Globus pallidus (tissue), 1 donor: ENCODE data around the gene FOXL3.

Experiments
- DNase-seq: peaks from one replicate; pipeline ENCODE4 v3.0.0-alpha.2; 2015; ENCODE audit warnings: low spot score

The FOXL3 gene

DNA sequence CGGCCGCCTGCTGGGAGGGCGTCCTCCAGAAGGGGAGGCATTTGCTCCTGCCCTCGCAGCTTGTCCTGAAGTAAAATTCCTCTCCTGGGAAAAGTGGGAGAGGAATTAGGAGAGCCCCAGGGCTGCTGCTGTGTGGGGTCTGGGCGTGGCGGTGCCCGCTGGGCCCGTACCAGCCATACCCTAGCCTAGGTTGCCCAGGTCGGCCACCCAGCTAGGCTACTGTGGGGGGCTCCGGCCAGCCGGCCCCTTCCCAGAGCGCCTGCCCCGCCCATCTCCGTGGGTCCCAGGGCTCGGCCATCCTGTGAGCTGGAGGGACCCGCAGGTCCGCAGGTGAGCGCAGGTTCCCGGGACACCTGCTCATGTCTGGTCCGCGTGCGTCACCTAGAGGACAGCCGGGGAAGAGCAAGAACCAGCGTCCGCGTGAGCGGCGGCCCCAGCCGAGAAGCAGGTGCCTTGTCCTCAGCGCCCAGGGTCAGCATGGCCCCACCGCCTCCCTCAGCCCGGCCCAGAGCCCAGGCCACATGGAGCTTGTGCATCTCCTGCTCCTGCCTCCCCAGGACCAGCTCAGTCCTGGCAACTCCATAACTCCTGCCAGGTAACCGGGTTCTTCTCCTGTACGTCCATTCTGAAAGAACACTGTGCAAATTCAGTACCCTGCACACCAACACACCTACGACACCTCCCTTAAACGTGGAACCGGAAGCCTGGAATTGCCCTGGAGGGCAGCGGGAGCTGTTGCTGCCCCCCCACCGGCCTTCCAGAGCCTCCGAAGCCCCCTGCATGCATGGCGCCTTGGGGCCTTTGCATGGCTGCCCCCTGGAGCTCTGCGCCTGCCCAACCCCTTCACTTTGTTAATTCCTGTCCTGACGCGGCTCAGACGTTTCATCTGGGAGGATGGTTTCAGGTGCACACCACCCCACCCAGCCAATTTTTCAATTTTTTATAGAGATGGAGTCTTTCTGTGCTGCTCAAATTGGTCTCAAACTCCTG lies 22.8 kb upstream of the FOXL3 start:
- DNase-seq = no peak

DNA sequence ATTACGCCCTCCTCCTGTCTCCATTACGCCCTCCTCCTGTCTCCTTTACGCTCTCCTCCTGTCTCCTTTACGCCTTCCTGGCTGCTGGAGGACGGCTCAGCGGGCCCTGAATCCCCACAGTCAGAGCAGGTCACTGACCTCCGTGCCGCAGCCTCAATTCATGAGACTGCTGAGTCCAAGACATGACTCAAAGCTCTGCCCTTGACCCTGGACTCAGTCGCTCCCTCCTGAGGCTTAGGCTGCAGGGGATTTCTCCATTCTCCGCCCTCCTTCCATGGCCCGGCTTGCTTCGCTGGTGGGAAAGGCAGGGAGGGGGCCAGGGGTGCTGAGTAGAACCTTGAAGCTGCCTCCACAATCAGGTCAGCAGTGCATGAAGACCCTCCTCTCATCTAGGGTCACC lies 21.0 kb upstream of the FOXL3 start:
- no peak for DNase-seq

DNA sequence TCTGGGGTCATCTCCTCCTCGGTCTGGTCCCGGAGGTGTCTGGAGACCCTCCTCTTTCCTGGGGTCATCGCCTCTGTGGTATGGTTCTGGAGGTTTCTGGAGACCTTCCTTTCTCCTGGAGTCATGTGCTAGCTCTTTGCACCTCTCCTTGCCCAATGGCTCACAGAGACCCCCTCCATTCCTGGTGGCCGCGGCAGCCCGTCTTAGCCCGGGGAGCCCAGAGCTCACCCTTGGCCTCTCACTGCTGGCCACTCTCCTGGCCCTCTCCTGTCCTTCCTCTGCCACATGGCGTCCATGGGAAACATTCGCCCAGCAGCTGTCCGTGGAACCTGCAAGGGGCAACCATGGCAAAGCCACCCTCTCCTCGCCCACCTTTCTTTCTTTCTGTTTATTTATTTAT lies 20.2 kb upstream of the FOXL3 start:
- DNase-seq = no peak

DNA sequence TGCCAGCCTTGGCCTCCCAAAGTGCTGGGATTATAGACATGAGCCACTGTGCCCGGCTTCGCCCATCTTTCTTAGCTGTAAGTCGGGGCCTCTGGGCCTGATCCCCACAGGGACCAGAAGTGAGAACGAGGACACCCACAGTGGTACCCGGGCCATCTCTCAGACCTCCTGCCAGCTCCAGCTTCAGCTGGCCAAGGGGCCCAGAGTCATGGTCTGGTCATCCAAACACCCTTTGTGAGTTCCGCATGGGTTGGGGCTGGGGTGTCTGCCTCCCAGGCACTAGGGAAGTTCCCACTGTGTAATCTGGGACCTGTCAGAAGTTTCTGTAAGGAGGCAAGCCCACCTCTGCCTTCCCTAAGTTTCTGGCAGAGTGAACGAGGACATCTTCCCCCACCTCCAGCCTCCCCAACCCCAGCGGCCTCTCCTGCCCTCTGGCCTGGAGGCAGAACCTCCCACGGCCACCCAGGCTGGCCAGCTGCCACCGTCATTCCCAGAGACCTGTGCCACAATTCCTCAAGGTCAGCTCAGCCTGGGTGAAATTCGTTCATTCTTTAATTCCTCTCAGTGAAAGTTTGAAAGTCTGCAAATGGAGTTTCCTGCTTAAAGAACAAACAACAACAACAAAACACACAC lies 19.5 kb upstream of the FOXL3 start:
- no peak for DNase-seq

DNA sequence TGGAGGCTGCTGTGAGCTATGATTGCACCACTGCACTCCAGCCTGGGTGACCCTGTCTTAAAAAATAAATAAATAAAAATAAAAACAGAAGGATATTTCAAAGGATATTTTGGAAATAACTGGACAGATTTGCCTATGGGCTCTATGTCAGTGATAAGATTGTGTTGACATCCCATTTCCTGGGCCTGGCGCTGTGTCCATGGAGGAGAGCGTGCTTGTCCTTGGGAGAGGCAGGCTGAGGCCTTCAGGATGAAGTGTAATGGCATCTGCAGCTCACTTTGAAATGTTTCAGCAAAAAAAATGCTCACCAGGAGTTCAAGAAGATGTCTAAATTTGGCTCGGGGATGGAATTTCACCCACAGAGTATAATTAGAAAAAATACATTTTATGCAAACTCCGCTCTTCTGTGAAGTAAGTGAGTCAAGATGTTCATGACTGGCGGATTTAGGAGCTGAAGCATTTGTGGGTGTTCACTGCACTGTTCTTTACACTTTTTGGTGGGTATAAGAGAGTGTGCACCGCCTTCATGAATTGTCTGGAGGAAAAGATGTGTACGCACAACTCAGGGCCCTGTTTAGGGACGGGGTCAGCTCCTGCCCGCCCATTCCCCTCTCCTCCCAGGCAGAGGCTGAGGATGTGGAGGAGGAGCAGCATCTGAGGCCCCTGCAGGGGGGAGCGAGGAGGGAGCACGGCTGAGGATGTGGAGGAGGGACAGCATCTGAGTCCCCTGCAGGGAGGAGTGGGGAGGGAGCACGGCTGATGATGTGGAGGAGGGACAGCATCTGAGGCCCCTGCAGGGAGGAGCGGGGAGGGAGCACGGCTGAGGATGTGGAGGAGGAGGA lies 18.5 kb upstream of the FOXL3 start:
- DNase-seq = no peak

DNA sequence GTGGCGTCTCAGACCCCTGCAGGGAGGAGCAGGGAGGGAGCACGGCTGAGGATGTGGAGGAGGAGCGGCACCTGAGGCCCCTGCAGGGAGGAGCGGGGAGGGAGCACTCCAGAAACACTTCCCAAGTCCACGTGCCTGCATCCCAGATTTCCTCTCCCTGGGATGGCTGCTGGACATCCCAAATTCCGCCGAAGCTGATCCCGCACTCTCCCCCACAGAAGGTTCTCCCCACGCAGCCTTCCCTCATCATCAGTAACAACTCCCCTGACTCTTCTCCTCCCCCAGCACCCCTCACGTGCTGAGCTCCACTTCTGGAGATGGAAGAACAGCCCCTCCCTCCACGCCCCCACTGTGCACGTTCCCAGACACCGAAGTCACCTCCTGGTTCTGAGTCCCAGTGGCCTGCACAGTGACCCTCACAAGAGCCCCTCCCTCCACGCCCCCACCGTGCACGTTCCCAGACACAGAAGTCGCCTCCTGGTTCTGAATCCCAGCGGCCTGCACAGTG lies 17.8 kb upstream of the FOXL3 start:
- no peak for DNase-seq

DNA sequence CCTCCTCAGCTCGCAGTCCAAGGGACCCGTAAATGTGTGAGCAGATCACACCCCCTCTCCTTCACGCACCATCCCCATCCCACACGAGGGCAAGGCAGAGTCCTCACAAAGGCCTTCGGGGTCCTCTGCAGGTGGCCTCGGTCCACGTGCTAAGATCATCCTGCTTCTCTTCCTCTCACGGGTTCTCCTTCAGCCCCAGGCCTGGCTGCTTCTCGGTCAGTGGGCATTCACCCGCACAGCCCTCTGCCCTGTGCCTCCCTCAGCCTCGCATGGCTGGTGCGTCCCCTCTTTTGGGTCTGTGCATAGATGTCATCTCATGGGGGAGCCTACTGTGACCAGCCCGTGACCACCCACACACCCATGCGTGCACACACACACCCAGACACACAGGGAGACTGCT lies 17.3 kb upstream of the FOXL3 start:
- DNase-seq = no peak

DNA sequence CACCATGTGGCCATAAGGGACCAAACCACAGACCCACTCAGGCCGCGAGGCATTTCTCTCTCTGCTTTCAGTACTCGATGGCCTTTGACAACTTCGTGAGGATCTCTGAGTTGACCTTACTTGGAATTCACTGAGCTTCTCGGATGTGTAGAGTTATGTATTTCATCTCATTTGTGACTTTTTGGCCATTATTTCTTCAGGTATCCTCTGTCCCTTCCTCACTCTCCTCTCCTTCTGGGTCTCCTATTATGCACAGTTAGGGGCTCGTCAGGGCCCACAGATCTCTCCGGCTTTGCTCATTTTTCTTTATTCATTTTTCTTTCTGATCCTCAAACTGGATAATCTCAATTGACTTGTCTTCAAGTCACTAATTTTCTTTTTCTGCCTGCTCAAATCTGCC lies 16.6 kb upstream of the FOXL3 start:
- DNase-seq = no peak

DNA sequence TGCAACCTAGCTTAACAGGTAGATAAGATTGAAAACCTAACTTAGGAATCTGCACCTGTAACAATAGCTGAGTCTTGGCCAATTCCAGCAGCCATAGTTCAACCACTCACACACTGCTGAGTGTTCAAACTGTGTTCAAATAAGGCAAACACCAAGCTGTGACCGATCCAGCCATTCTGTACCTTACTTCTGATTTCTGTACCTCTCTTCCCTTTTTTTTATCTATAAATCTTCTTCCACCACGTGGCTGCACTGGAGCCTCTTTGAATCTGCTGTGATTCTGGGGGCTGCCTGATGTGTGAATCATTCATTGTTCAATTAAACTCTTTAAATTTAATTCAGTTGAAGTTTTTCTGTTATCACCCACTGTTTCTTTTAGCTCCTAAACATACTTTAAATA lies 15.7 kb upstream of the FOXL3 start:
- DNase-seq = no peak

DNA sequence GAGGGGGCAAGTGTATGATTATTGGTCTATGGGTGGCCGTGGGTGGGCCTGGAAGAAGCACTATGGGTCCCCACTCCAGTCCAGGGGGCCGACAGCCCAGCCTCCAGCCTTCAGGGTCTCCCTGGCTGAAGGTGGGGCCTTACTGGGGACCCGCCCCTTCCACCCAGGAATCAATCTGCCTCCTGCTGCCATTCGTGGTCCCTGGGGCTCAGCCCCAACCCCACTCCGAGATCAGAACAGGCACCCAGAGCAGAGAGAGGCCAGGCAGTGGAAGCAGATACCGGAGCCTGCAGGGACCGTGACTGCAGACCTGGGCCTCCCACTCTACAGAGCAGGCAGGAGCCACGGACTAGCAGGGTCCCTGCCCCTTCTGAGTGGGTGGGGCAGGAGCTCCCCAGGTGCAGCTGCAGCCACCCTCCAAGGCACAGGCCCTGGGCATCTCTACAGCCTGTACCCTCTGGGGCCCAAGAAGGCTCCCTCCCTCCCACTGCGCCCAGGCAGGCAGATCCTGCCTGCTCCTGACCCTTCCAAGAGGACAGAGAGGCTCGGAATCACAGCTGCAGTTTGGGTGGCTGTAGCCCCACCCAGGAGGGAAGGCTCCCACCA lies 13.6 kb upstream of the FOXL3 start:
- no peak for DNase-seq

DNA sequence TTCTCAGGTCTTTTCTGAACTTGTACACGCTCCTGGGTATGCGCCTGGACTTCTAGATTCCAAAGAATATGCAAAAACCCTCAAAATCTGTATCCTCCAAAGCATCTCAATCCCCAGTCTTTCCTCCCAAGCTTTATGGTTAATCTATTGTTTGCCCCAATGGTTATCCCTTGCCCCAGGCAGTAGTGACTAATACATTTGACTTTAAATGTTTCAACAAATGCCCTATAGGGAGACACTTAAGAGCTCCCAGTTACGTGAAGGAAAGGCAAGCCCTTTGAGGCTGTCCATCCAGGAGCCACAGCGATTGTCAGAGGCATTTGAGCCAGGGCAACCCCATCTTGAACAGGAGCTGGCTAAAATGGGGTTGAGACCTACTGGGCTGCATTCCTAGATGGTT lies 12.7 kb upstream of the FOXL3 start:
- no peak for DNase-seq

DNA sequence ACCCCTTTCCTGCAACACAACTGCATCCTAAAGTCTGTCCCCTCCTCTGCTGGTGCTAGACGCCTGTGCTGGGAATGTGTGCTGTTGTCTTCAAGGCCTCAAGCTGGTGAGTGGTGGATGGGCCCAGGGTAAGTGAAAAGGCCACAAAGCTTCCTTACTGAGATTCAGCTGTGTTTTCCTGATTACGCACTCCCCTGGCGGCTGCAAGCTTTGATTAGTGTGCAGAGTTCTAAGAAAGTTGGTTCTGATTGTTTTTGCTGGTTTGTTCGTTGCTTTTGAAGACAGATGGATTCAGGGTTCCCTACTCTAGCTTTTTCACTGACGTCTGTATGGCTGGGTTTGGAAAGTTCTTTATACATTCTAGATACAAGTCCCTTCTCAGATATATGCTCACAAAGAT lies 11.9 kb upstream of the FOXL3 start:
- DNase-seq = no peak

DNA sequence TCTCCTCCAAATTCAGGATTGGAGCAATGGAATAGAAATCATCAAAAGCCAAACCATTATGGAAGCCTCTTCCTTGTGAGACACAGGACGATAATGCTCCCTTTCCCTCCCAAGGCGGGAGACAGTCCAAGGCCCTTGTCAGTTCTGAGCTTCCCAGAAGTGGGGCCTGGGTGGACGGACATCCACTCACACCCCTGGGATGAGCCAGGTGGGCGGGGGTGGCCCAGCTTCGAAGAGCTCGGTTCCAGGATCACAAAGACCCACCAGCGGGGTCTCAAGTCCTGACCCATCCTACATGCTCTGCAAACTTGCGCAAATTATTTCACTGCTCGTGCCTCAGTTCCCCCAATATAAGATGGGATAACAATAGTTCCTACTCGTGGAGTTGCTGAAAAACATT lies 10.1 kb upstream of the FOXL3 start:
- no peak for DNase-seq

DNA sequence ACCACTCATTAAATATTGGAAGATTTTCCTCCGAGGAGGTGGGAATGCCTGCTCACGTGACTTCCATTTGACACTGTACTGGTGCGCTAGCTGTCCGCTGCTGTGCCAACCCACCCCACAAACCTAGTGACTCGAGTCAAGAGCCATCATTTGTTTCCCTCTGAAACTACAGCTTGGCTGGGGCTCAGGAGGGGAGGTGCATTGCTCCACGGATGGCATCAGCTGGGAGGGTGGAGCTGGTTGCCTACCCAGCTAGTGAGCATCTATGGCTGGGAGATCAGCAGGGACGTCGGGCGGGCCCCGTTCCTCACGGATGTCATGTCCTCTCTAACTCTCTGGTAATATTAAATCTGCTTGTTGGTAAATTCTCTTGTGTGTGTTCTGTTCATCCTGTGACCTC lies 9.5 kb upstream of the FOXL3 start:
- no peak for DNase-seq

DNA sequence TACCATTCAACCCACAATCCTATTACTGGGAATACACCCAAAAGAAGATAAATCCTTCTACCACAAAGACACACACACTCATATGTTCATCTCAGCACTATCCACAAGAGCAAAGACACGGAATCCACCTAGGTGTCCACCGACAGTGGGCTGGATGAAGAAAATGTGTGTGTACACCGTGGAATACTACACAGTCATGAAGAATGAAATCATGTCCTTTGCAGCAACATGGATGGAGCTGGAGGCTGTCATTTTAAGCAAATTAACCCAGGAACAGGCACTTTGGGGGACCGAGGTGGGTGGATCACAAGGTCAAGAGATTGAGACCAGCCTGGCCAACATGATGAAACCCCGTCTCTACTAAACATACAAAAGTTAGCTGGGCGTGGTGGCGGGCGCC lies 8.3 kb upstream of the FOXL3 start:
- DNase-seq = no peak

DNA sequence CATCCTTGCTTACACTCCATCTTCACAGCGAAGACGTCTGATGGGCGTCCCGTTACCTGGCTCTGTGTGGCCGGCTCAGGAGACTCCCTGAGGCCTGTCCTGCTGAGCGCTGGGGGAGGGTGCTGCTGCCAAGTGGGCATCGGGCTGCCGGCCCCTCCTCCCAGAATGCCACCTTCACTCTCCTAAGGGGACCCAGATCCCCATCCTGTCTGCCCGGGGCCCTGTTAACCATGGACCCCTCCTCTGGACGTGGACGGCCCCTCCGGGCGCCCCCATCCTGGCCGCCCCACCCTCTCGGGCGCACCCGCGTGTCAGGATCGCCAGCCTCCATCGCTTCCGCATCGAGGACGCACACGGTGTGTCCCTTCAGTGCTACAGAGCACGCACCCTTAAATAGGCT lies 7.3 kb upstream of the FOXL3 start:
- no peak for DNase-seq

DNA sequence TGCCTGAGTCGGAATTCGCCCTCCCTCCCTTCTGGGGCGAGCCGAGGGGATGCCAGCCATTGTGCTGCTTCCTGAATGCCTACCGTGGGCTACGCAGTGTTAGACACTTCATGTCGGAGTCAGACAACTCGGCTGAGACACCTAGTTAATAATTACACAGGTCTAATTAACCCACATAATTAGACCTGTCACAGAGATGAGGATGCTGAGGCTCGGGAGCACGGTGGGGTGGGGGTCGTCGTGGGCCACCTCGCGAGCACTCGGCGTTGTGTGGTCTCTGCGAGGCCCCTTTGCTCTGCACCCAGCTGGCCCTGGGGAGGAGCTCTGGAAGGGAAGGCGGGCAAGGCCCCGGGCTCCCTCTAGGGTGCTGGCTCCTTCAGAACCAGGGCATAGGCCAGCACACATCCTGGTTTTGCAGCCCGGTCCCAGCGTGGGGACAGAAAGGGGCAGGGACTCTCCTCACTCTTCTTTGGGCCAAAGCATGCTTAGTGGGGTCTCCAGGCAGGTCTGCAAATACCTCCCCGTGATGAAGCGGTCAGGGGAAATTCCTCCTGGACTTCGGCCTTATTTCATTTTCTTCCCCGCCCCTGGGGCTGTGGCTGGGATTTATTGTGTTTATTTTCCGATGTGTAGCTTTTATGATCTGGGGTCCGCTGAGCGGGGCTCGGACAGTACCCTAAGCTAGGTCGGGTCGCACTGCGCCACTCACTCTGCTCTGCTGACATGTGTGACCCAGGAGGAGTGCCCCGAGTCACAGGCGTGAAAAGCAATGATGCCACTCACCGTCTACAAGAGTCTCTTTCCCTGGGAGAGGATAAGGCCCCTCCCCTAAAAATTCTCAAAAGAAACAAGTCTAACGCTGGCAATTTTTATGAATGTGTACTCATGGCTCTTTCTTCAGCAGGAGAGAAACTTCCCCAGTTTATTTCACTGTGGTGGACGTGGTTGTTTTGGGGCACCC lies 4.9 kb upstream of the FOXL3 start:
- DNase-seq = no peak

DNA sequence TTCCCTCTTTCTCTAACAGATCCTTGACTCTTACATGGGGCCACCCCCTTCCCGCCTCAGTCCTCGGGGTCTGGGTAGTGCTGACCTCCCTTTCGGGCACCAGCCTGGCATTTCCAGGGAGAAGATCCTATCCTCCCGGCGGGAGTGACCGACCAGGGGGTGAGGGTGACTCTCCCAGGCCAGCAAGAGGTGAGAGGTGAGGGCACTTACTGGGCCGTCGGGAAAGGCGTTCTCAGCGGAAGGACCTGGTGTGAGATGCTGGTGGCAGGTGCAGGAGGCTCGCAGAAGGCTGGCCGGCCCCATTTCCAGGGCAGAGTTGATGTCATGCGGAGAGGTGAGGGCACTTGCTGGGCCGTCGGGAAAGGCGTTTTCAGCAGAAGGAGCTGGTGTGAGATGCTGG lies 4.2 kb upstream of the FOXL3 start:
- DNase-seq = no peak

DNA sequence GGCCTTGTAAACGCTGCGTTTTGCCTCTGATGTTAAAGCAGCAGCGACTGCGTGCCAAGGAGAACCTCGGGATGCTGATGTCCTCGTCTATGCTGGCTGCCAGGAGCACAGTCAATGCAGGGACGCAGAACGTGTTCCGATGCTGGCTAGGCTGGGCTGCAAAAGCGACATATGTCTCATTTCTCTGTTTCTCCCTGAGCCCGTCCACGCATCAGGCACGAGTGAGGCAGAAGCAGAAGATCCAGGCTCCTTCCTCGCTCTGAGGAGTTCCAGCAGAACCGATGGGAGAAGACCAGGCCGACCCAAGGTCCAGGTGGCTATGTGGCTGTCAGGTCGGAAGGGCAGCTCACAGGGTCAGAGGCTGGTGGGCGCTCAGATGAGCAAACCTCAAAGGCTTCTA lies 3.7 kb upstream of the FOXL3 start:
- no peak for DNase-seq

DNA sequence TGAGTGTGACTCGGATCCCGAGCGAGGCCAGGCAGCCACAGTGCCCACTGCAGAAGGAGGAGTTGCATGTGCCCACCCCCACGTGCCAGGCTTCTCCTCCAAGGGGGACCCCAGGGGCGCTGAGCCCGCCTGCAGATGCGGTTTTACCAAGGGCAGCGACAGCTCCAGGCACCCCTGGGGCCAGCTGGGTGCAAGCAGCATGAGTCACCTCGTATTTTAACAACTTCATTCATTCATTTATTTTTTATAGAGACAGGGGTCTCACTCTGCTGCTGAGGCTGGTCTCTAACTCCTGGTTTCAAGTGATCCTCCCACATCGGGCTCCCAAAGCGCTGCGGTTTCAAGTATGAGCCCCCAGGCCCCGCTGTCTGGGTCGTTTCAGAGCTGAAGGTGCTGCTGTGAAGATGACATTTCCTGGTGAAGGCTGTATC lies 1.3 kb upstream of the FOXL3 start:
- DNase-seq = no peak

DNA sequence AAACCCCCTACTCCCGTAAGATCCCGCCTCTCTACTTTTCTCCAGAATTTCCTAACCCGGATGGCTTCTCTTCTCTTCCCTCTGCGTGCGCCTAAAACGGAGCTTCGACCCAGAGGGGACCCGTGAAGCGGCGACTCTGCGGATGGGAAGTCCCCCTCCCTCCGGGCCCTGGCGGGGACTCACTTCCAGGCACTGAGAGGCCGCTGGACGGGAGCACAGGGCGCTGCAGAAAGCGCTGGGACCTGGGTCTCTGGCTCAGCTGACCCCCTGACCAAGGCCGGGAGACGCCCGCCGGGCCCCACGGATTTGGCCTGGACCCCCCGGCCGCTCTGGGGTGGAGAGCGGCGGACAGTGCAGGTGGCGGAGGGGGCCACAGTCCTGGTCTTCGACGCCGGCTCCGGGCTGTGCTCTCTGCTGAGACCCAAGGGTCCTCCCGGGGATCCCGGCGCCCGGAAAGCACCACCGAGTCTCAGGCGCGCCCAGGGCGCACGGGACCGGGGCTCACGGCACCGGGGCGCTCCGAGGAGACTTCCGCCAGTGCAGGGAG lies 688 bp upstream of the FOXL3 start:
- no peak for DNase-seq
